B cell (primary cell): ENCODE results near the gene TIPIN. TPM values are rescaled to one million over a fixed set of nuclear protein-coding genes. Genes with fewer than 3 reads are reported as not detected.

Source experiments
- ATAC-seq: fragments of 200-7000 bp; cut with Tn5 transposase; one replicate; pipeline ENCODE4 v1.10.0; 2021; ENCODE audit warnings: low read depth, mild to moderate bottlenecking, moderate number of reproducible peaks, moderate library complexity
- CTCF ChIA-PET: fragments of 350-600 bp; sonication (Branson Sonifier 250); formaldehyde crosslinking; loops from one replicate; lab custom pipeline; 2021; ENCODE audit warnings: antibody characterized with exemption, inconsistent platforms; lab: Charles Lee
- POLR2A ChIA-PET: fragments of 350-600 bp; sonication (Branson Sonifier 250); formaldehyde crosslinking; loops from one replicate; lab custom pipeline; 2021; ENCODE audit warnings: antibody characterized with exemption; lab: Charles Lee
- DNase-seq: peaks from one replicate; pipeline ENCODE4 v3.0.0; 2013
- H2AFZ ChIP-seq: 2 replicates; pipeline ENCODE4 v1.6.1; 2012; ENCODE audit warnings: mild to moderate bottlenecking, low read depth, low read length; ENCODE audit not compliant: insufficient read depth, poor library complexity, severe bottlenecking
- H3K27ac ChIP-seq, 2 donors: 1 replicate in 1 of 2; 2 replicates in 1 of 2; pipeline ENCODE4 v1.5.1; 2012 to 2013; ENCODE audit warnings: low read length in 2 of 2, mild to moderate bottlenecking in 2 of 2, moderate library complexity in 1 of 2
- H3K27me3 ChIP-seq, 4 experiments: fragments of 200-600 bp in 1 of 4; sonication (generic) in 1 of 4; replicated peaks in 1 of 4; 1 replicate in 2 of 4; 2 replicates in 2 of 4; pipeline versions ENCODE4 v1.6.1 to v1.7.0; 2013 to 2016; ENCODE audit warnings: low read length in 3 of 4, mild to moderate bottlenecking in 2 of 4, mixed read lengths in 1 of 4, moderate library complexity in 1 of 4; ENCODE audit not compliant: insufficient read depth in 4 of 4, control insufficient read depth in 3 of 4; ENCODE audit errors: control extremely low read depth in 1 of 4
- H3K36me3 ChIP-seq, 2 experiments: replicated peaks in 1 of 2; 1 replicate in 1 of 2; 2 replicates in 1 of 2; pipeline versions ENCODE4 v1.6.1 to v1.7.1; 2013; ENCODE audit warnings: low read length in 1 of 2; ENCODE audit not compliant: insufficient read depth in 2 of 2, control insufficient read depth in 1 of 2; ENCODE audit errors: control extremely low read depth in 1 of 2, extremely low read depth in 1 of 2
- H3K4me1 ChIP-seq, 2 donors: fragments of 200-600 bp in 1 of 2; sonication (generic) in 1 of 2; 1 replicate in 1 of 2; 2 replicates in 1 of 2; pipeline versions ENCODE4 v1.5.1 to v1.6.1; 2013 to 2017; ENCODE audit warnings: low read length in 2 of 2; ENCODE audit not compliant: control insufficient read depth in 2 of 2, insufficient read depth in 2 of 2
- H3K4me2 ChIP-seq: replicated peaks from 2 replicates; pipeline ENCODE3; 2012; ENCODE audit warnings: mild to moderate bottlenecking, low read depth, low read length; ENCODE audit not compliant: poor library complexity, severe bottlenecking
- H3K4me3 ChIP-seq, 5 experiments: fragments of 200-600 bp in 1 of 5; sonication (generic) in 1 of 5; 1 replicate in 3 of 5; 2 replicates in 2 of 5; pipeline versions ENCODE4 v1.5.1 to v1.7.0; 2011 to 2016; ENCODE audit warnings: low read length in 4 of 5, mild to moderate bottlenecking in 4 of 5, low read depth in 2 of 5, control low read depth in 1 of 5, moderate library complexity in 1 of 5; ENCODE audit not compliant: insufficient read depth in 1 of 5; ENCODE audit errors: control extremely low read depth in 1 of 5, extremely low read depth in 1 of 5
- H3K79me2 ChIP-seq: fragments of 200-600 bp; sonication (generic); one replicate; pipeline ENCODE4 v1.6.0; 2016; ENCODE audit warnings: low read length; ENCODE audit not compliant: control insufficient read depth, insufficient read depth
- H3K9ac ChIP-seq: fragments of 200-600 bp; sonication (generic); 2 replicates; pipeline ENCODE4 v1.6.1; 2017; ENCODE audit warnings: mild to moderate bottlenecking, low read length, moderate library complexity
- H3K9me3 ChIP-seq, 3 donors: one replicate each; pipeline versions ENCODE4 v1.6.1 to v1.7.1; 2013; ENCODE audit warnings: low read length in 2 of 3; ENCODE audit not compliant: control insufficient read depth in 2 of 3, insufficient read depth in 1 of 3; ENCODE audit errors: control extremely low read depth in 1 of 3
- H4K20me1 ChIP-seq: 2 replicates; pipeline ENCODE4 v1.6.0; 2012; ENCODE audit warnings: mild to moderate bottlenecking, low read length; ENCODE audit not compliant: insufficient read depth, control insufficient read depth, poor library complexity, severe bottlenecking
- H3K27ac Mint-ChIP-seq: one replicate; pipeline ENCODE4 v1.8.0; 2021; ENCODE audit warnings: mixed read lengths
- H3K27me3 Mint-ChIP-seq: one replicate; pipeline ENCODE4 v1.8.0; 2021; ENCODE audit warnings: mixed read lengths
- H3K4me1 Mint-ChIP-seq: one replicate; pipeline ENCODE4 v1.8.0; 2021; ENCODE audit warnings: mixed read lengths
- H3K4me3 Mint-ChIP-seq: one replicate; pipeline ENCODE4 v1.8.0; 2021; ENCODE audit warnings: mixed read lengths
- H3K9me3 Mint-ChIP-seq: one replicate; pipeline ENCODE4 v1.8.0; 2022; ENCODE audit warnings: mixed read lengths; ENCODE audit not compliant: insufficient read depth
- EZH2 ChIP-seq: IDR thresholded peaks from 2 replicates; pipeline ENCODE4 v1.6.1; 2012; ENCODE audit warnings: borderline replicate concordance, low read depth, mild to moderate bottlenecking, moderate library complexity, low read length; ENCODE audit not compliant: insufficient read depth, poor library complexity, severe bottlenecking
- WGBS: methylation state at CpG from one replicate; pipeline ENCODE4 v1.1.5; 2013; ENCODE audit warnings: missing lambda C conversion rate; ENCODE audit not compliant: insufficient coverage; 5-methylcytosine and 5-hydroxymethylcytosine counted together
- intact Hi-C: fragments of 100-400 bp; cut with micrococcal nuclease; formaldehyde crosslinking; loops from one replicate; pipeline ENCODE4 v1.10.0; 2022
- polyA plus RNA-seq: library from polyadenylated mRNA; depleted of rRNA; stranded (reverse); fragments of >200 nt; gene quantifications from 2 replicates; pipeline ENCODE4 v1.2.3, GENCODE V29; 2012
- total RNA-seq, 2 donors: library from RNA; stranded (reverse); fragments of 120-200 nt in 1 of 2; gene quantifications; 1 replicate in 1 of 2; 2 replicates in 1 of 2; pipeline versions ENCODE4 v1.2.3 to v1.2.4, GENCODE V29; 2013 to 2022
- TF ChIP-seq, protein P1 (sequence below): fragments of 200-600 bp; IDR thresholded peaks from one replicate; pipeline ENCODE4 v1.8.0; 2022; ENCODE audit warnings: antibody characterized with exemption, mild to moderate bottlenecking

Gene TIPIN
- total and polyA plus RNA-seq, 2 donors (not counting 1 experiment from before 2014, with no cell fraction given): 4.1 to 8.8 TPM

GRCh38 chr15:66401130-66402021 lies 44.9 kb upstream of the TIPIN start:
- Histone ChIP-seq H4K20me1 (peaks cover 83% of the 10 kb centered on the region), H3K27me3 (no peaks in the 10 kb centered on the region), H3K4me2 (peak overlapping the region; percentile 64), H3K36me3 (peaks cover 0 to 2% of the 10 kb centered on the region in 2 experiments), H3K9me3 (no peaks in the 10 kb centered on the region), H3K27ac (no peak overlapping the region), H3K4me3 (peak overlapping the region in 2 of 5 experiments; percentile 15 to 17), H3K9ac (peak overlapping the region; percentile 43), H2AFZ (peak overlapping the region; percentile 17), H3K79me2 (peaks cover 99% of the 10 kb centered on the region), H3K4me1 (peaks cover 36 to 46% of the 10 kb centered on the region in 2 donors)
- no peak for TF ChIP-seq EZH2
- TF ChIP-seq, protein P1, sequence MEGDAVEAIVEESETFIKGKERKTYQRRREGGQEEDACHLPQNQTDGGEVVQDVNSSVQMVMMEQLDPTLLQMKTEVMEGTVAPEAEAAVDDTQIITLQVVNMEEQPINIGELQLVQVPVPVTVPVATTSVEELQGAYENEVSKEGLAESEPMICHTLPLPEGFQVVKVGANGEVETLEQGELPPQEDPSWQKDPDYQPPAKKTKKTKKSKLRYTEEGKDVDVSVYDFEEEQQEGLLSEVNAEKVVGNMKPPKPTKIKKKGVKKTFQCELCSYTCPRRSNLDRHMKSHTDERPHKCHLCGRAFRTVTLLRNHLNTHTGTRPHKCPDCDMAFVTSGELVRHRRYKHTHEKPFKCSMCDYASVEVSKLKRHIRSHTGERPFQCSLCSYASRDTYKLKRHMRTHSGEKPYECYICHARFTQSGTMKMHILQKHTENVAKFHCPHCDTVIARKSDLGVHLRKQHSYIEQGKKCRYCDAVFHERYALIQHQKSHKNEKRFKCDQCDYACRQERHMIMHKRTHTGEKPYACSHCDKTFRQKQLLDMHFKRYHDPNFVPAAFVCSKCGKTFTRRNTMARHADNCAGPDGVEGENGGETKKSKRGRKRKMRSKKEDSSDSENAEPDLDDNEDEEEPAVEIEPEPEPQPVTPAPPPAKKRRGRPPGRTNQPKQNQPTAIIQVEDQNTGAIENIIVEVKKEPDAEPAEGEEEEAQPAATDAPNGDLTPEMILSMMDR: no peak
- Mint-ChIP-seq H3K4me1 (peaks cover 54% of the 10 kb centered on the region), H3K9me3 (no peaks in the 10 kb centered on the region), H3K4me3 (peak overlapping the region; percentile 83), H3K27ac (peak overlapping the region; percentile 50), H3K27me3 (no peaks in the 10 kb centered on the region)
- 45% methylated on average over 3 of the region's 8 CpGs for WGBS
- ATAC-seq: peak; percentile 39
- CTCF ChIA-PET: interaction anchor here (1.0 to 2.4 kb wide), 3 partner anchors 9 to 98 kb away, joined by 3 to 7 read pairs (median 4); no protein-coding TSS in a partner anchor
- intact Hi-C loops: loop anchor here (10.0 kb wide), 1 partner anchor 53 kb away; no protein-coding TSS in a partner anchor
- DNase-seq: peak; percentile 10
- POLR2A ChIA-PET: interaction anchor here (0.5 to 0.6 kb wide), 2 partner anchors 105 to 106 kb away, joined by 3 to 4 read pairs; no protein-coding TSS in a partner anchor
